ENCODE results near the gene GRN.
"Not testable (repeated sequence)": the region's sequence is repeated elsewhere in the genome, so short reads cannot be mapped to it uniquely, and the experiment has no call there.

The GRN gene

GRCh38 chr17:44385287-44386181 is 40.4 kb downstream of the GRN start:
- DNase-seq, result peak; percentile 60

DNA sequence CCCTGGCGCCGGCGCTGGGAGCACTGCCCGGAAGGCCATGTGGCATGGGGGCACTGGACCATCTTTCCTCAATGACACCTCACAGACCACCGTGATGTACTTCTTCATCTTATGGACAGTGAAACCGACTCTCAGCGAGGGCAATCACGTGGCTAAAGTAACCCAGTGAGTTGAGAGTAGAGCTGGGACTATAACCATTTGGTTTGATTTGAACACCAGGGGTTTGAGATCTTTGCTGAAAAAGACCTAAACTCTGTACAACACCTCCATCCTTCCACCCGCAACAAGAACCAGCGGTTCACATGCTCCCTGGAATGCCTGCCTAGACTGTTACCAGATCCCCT is 41.1 kb downstream of the GRN start:
- no peak for DNase-seq

DNA sequence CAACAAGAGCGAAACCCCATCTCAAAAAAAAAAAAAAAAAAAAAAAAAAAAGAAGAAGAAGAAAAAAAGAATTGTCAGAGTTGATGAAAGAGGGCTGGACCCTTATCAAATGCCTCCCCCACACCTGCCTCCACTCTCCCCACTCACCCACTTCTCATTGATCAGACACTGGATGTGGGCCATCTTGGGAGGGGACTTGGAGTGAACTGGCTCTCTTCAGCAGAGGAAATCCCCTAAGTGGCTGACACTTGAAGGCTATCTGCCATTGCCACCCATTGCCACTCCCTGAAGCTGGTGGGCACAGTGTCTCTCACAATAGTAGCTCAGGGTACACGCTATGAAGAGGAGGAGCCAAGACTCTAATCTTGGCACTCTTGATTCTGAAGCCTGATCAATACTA is 42.7 kb downstream of the GRN start:
- DNase-seq, result no peak

- DNase-seq, result no peak
Observed at GRCh38 chr17:44389281-44389680, 44.2 kb downstream of the GRN start, which contains the start of gene ITGA2B. ITGA2B (minus strand) TSS chr17:44389649; CDS start chr17:44389473, 176 bp downstream.

DNA sequence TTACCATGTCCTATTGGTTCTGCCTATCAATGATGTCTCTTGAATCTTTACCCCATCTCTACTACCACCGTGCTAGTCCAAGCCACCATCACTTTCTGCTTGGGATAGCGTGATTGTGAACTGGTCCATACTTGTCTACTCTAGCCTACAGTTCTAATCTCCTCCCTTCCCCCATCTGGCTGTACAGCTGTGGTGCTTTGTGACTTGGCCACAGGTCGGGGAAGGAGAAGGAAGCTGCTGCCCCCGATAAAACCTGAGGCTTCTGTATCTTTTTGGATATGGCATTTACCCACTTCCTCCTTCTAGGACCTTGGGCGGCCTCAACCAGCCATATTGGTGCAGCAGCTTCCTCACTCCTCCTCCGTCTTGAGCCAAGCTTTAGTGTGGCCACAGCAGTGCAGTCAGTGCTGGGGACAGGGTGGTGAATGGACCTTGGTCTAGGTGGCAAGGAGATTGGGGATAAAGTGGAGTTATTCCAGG is 44.7 kb downstream of the GRN start:
- DNase-seq, result no peak

DNA sequence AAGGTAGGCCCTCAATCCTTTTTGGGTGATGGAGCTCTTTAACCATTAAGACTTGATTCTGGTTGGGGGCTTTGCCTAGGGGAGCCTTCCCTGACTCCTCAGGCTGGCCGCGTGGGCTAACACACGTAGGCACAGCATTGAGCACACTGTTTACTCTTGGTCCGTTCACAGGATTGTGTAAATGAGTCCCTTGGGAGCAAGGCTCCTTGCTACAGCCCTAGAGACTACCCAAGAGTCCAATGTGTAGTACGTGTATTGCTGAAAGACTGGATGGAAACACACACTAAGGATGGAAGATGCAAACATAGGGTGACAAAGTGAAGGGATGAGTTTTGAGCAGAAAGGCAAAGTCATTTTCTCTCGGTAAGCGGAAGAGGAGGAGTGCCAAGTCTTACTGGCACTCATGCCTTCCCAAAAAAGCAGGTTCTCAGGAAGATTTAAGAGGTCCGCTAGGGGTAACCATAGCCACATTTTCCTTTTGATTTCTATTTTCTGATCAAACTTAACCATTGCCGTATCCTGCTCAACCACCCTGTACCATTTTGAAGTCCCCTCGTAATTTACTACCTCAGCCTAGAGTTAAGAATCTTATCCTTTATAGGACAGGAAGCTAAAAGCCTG is 45.3 kb downstream of the GRN start:
- no peak for DNase-seq

- not testable (repeated sequence) for DNase-seq
Observed at GRCh38 chr17:44394112-44394511, 49.0 kb downstream of the GRN start.

- no peak for DNase-seq
Observed at GRCh38 chr17:44394833-44395232, 49.7 kb downstream of the GRN start.

GRCh38 chr17:44396946-44397345 is 51.8 kb downstream of the GRN start:
- no peak for DNase-seq

- DNase-seq, result no peak
Observed at GRCh38 chr17:44397479-44398440, 52.7 kb downstream of the GRN start.

GRCh38 chr17:44398692-44399691 is 53.9 kb downstream of the GRN start:
- no peak for DNase-seq

- no peak for DNase-seq
Observed at GRCh38 chr17:44400226-44400847, 55.2 kb downstream of the GRN start.
